ENCODE measurements around the gene FYCO1. TPM values are rescaled to one million over a fixed set of nuclear protein-coding genes. Genes with fewer than 3 reads are reported as not detected.
"Not testable (repeated sequence)": the region's sequence is repeated elsewhere in the genome, so short reads cannot be mapped to it uniquely, and the experiment has no call there.

The FYCO1 gene
- 3.7 and 4.3 TPM in 2 replicates for total RNA-seq (2014; rRNA removed; shearing (Covaris generic))

GRCh38 chr3:45995236-45996192, at the start of gene FYCO1:
Gene FYCO1, minus strand, starts transcription at chr3:45995824. Its CDS starts 10,914 bp downstream, at chr3:45984910.
- DNase-seq (ENCODE audit: low spot score), result peak; percentile 65

- DNase-seq (ENCODE audit: low spot score), result no peak
These were observed 43.3 kb upstream of the FYCO1 start for GRCh38 chr3:46038916-46039315.

- DNase-seq (ENCODE audit: low spot score), result not testable (repeated sequence)
These were observed 42.4 kb upstream of the FYCO1 start for GRCh38 chr3:46038071-46038470.

GRCh38 chr3:46036191-46036590, 40.6 kb upstream of the FYCO1 start:
- no peak for DNase-seq (ENCODE audit: low spot score)

- DNase-seq (ENCODE audit: low spot score), result no peak
These were observed 36.1 kb upstream of the FYCO1 start for GRCh38 chr3:46031747-46032146.

GRCh38 chr3:46031269-46031668, 35.6 kb upstream of the FYCO1 start:
- DNase-seq (ENCODE audit: low spot score), result no peak

- DNase-seq (ENCODE audit: low spot score), result no peak
These were observed 35.0 kb upstream of the FYCO1 start for GRCh38 chr3:46030626-46031025.

- no peak for DNase-seq (ENCODE audit: low spot score)
These were observed 34.4 kb upstream of the FYCO1 start for GRCh38 chr3:46029953-46030543.

GRCh38 chr3:46027736-46028397, 32.2 kb upstream of the FYCO1 start:
- no peak for DNase-seq (ENCODE audit: low spot score)

GRCh38 chr3:46027021-46027705, 31.5 kb upstream of the FYCO1 start, which contains the start of gene XCR1:
Gene XCR1, minus strand, starts transcription at chr3:46027483. Its CDS starts 5,536 bp downstream, at chr3:46021947.
- no peak for DNase-seq (ENCODE audit: low spot score)

- DNase-seq (ENCODE audit: low spot score), result no peak
These were observed 29.5 kb upstream of the FYCO1 start for GRCh38 chr3:46025139-46025538.

GRCh38 chr3:46024131-46024530, 28.5 kb upstream of the FYCO1 start:
- no peak for DNase-seq (ENCODE audit: low spot score)

GRCh38 chr3:46022909-46023785, 27.5 kb upstream of the FYCO1 start:
- DNase-seq (ENCODE audit: low spot score), result no peak

GRCh38 chr3:46021516-46021915, 25.9 kb upstream of the FYCO1 start:
- DNase-seq (ENCODE audit: low spot score), result no peak

GRCh38 chr3:46020766-46021510, 25.3 kb upstream of the FYCO1 start:
- no peak for DNase-seq (ENCODE audit: low spot score)

- no peak for DNase-seq (ENCODE audit: low spot score)
These were observed 24.1 kb upstream of the FYCO1 start for GRCh38 chr3:46019707-46020106.

GRCh38 chr3:46017720-46018119, 22.1 kb upstream of the FYCO1 start:
- no peak for DNase-seq (ENCODE audit: low spot score)

- no peak for DNase-seq (ENCODE audit: low spot score)
These were observed 17.9 kb upstream of the FYCO1 start for GRCh38 chr3:46013316-46014094.

GRCh38 chr3:46012246-46012645, 16.6 kb upstream of the FYCO1 start:
- no peak for DNase-seq (ENCODE audit: low spot score)
